ENCODE data around the gene KCNAB1.

Gene KCNAB1

DNA sequence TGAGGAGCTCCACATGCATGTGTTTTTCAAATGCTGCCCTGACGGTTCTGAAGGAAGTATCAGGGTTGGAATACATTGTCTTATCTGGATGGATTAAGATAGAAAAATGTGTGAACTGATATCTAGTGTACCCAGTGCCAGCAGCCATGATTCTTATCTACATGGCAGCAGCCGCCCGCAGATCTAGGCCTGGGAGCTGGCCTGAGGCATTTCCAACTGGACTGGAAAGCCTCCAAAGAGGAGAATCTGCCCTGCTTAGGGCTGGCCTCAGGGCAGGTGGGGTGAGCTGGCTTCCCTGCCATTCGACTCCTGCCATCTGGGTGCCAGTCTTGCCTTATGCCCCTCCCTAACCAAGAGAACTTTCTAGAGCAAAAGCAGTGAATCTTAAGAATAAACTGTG lies 308.7 kb downstream of the KCNAB1 start:
- WGBS (ENCODE audit: insufficient coverage) = 96% methylated on average over 4 of the region's 4 CpGs

DNA sequence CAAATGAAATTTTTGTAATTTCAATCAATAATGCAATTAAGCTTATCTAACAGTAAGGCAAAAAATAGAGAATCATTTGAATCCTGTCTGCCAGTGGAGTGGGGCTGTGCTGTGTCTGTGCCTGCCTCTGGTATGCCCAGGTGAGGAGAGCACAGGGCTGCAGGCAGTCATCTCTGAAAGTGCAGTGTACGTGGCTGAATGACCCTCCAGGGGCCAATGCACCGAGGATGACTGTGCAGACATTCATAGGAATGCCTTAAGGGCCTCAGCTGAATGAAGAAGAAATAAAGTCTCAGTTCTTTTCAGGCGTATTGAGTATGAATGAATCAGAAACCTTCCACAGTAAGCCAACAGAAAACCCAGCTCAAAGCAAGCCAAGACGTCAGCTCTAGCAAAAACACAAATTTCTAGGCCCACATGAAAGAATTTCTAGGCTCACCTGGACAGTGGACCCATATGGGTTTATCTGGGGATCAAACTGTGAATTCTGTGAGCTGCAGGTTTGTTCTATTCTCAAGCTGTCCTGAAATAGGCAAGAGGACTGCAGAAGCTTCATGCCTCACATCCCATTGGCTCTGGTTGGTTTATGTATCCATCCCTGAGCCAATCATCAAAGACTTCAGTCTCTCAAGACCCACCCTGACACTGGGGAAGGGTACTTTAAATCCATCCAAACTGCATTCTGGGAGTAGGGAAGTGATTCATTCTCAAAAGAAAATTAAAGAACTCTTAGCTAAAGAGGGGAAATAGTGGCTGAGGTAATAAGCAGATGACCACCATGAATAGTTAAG lies 311.2 kb downstream of the KCNAB1 start:
- Histone ChIP-seq H3K27ac (ENCODE audit: insufficient read depth in 1 of 2, low read depth in 1 of 2, low read length in 2 of 2, poor library complexity in 1 of 2, severe bottlenecking in 2 of 2) (no peak overlapping the region), H3K4me1 (ENCODE audit: control extremely low read depth in 1 of 4, control insufficient read depth in 4 of 4, insufficient read depth in 4 of 4, low read length in 3 of 4) (no peaks in the 10 kb centered on the region), H3K27me3 (replicated peaks in 2 of 5; ENCODE audit: control insufficient read depth in 4 of 5, insufficient read depth in 5 of 5, low read length in 4 of 5) (peaks cover 0 to 6% (median 4%) of the 10 kb centered on the region in 5 experiments), H3K4me3 (ENCODE audit: control insufficient read depth in 1 of 7, extremely low read depth in 1 of 7, insufficient read depth in 4 of 7, low read depth in 2 of 7, low read length in 6 of 7) (no peak overlapping the region), H3K36me3 (ENCODE audit: control insufficient read depth in 4 of 4, insufficient read depth in 4 of 4, low read length in 3 of 4) (no peaks in the 10 kb centered on the region), H3K9me3 (ENCODE audit: control extremely low read depth in 1 of 5, control insufficient read depth in 4 of 5, insufficient read depth in 2 of 5, low read depth in 1 of 5, low read length in 4 of 5) (no peaks in the 10 kb centered on the region)
- ChIA-PET POLR2A (no interaction called here), CTCF (interaction anchor here (0.8 to 1.9 kb wide), 4 partner anchors 18 to 74 kb away, joined by 3 to 8 read pairs (median 3); no protein-coding TSS in a partner anchor)
- WGBS (ENCODE audit: insufficient coverage) = 96% methylated on average over 4 of the region's 4 CpGs
- no peak for DNase-seq

More for the DNA sequence above, 308.7 kb downstream of the KCNAB1 start:
- no peaks in the 10 kb centered on the region for H3K4me1 ChIP-seq (ENCODE audit: control extremely low read depth in 1 of 4, control insufficient read depth in 4 of 4, insufficient read depth in 4 of 4, low read length in 3 of 4)
- H3K27me3 ChIP-seq (replicated peaks in 2 of 5; ENCODE audit: control insufficient read depth in 4 of 5, insufficient read depth in 5 of 5, low read length in 4 of 5) = peaks cover 0 to 6% (median 0%) of the 10 kb centered on the region in 5 experiments
- DNase-seq = no peak
- no peak overlapping the region for H3K27ac ChIP-seq (ENCODE audit: insufficient read depth in 1 of 2, low read depth in 1 of 2, low read length in 2 of 2, poor library complexity in 1 of 2, severe bottlenecking in 2 of 2)
- H3K9me3 ChIP-seq (ENCODE audit: control extremely low read depth in 1 of 5, control insufficient read depth in 4 of 5, insufficient read depth in 2 of 5, low read depth in 1 of 5, low read length in 4 of 5) = no peaks in the 10 kb centered on the region
- H3K36me3 ChIP-seq (ENCODE audit: control insufficient read depth in 4 of 4, insufficient read depth in 4 of 4, low read length in 3 of 4) = no peaks in the 10 kb centered on the region
- POLR2A ChIA-PET = no interaction called here
- H3K4me3 ChIP-seq (ENCODE audit: control insufficient read depth in 1 of 7, extremely low read depth in 1 of 7, insufficient read depth in 4 of 7, low read depth in 2 of 7, low read length in 6 of 7) = no peak overlapping the region
- CTCF ChIA-PET = no interaction called here

DNA sequence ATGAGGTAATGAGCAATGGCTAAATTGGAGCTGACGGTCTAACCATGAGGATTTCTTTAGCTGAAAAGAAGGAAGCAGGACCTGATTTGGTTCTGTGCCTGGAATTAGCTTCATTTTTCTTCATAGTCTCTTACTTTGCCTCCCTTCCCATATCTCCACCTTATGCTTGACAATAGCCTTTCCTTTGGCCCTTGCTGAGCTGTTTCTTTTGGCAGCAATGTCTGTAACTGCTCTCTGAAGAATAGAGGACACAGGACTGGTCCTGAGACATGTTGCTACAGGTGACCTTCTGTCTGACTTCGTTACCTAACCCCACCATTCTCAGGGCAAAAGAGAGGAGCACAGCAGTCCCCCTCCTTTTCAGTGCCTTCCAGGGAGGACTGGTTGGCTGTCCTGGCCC lies 312.2 kb downstream of the KCNAB1 start:
- WGBS (ENCODE audit: insufficient coverage) = 85% methylated on average over 1 of the region's 2 CpGs
- no peak overlapping the region for H3K27ac ChIP-seq (ENCODE audit: insufficient read depth in 1 of 2, low read depth in 1 of 2, low read length in 2 of 2, poor library complexity in 1 of 2, severe bottlenecking in 2 of 2)

DNA sequence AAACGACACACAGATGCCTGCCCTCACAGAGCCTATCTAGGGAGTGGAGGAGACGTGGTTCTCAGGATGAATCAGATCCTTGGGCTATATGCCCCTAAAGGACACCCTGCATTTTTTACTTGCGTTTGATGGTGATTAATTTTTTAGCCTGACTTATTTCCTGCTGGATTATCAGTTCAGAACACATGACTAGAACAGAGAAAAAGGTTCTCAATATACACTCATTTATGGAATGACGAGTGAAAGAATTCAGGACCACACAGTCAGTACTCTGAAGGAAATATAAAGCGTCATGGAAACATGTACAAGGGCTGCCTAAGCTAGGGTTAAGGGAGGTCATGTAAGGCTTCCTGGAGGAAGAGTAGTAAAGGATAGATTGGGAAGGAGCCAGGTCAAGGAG lies 312.8 kb downstream of the KCNAB1 start:
- CTCF ChIA-PET = interaction anchor here (0.9 kb wide), 1 partner anchor 108 kb away, joined by 3 read pairs; no protein-coding TSS in a partner anchor
- no peak for DNase-seq
- Histone ChIP-seq H3K27me3 (replicated peaks in 2 of 5; ENCODE audit: control insufficient read depth in 4 of 5, insufficient read depth in 5 of 5, low read length in 4 of 5) (peaks cover 0 to 6% (median 4%) of the 10 kb centered on the region in 5 experiments), H3K4me3 (ENCODE audit: control insufficient read depth in 1 of 7, extremely low read depth in 1 of 7, insufficient read depth in 4 of 7, low read depth in 2 of 7, low read length in 6 of 7) (no peak overlapping the region), H3K4me1 (ENCODE audit: control extremely low read depth in 1 of 4, control insufficient read depth in 4 of 4, insufficient read depth in 4 of 4, low read length in 3 of 4) (no peaks in the 10 kb centered on the region), H3K27ac (ENCODE audit: insufficient read depth in 1 of 2, low read depth in 1 of 2, low read length in 2 of 2, poor library complexity in 1 of 2, severe bottlenecking in 2 of 2) (no peak overlapping the region), H3K9me3 (ENCODE audit: control extremely low read depth in 1 of 5, control insufficient read depth in 4 of 5, insufficient read depth in 2 of 5, low read depth in 1 of 5, low read length in 4 of 5) (no peaks in the 10 kb centered on the region), H3K36me3 (ENCODE audit: control insufficient read depth in 4 of 4, insufficient read depth in 4 of 4, low read length in 3 of 4) (no peaks in the 10 kb centered on the region)
- POLR2A ChIA-PET = no interaction called here
- 94% methylated on average over 3 of the region's 5 CpGs for WGBS (ENCODE audit: insufficient coverage)

More for the DNA sequence above, 312.2 kb downstream of the KCNAB1 start:
- ChIA-PET POLR2A (no interaction called here), CTCF (interaction anchor here (0.8 to 1.9 kb wide), 4 partner anchors 17 to 109 kb away, joined by 3 to 8 read pairs (median 3); no protein-coding TSS in a partner anchor)
- DNase-seq = no peak
- Histone ChIP-seq H3K9me3 (ENCODE audit: control extremely low read depth in 1 of 5, control insufficient read depth in 4 of 5, insufficient read depth in 2 of 5, low read depth in 1 of 5, low read length in 4 of 5) (no peaks in the 10 kb centered on the region), H3K36me3 (ENCODE audit: control insufficient read depth in 4 of 4, insufficient read depth in 4 of 4, low read length in 3 of 4) (no peaks in the 10 kb centered on the region), H3K27me3 (replicated peaks in 2 of 5; ENCODE audit: control insufficient read depth in 4 of 5, insufficient read depth in 5 of 5, low read length in 4 of 5) (peaks cover 0 to 6% (median 4%) of the 10 kb centered on the region in 5 experiments), H3K4me3 (ENCODE audit: control insufficient read depth in 1 of 7, extremely low read depth in 1 of 7, insufficient read depth in 4 of 7, low read depth in 2 of 7, low read length in 6 of 7) (no peak overlapping the region), H3K4me1 (ENCODE audit: control extremely low read depth in 1 of 4, control insufficient read depth in 4 of 4, insufficient read depth in 4 of 4, low read length in 3 of 4) (no peaks in the 10 kb centered on the region)

DNA sequence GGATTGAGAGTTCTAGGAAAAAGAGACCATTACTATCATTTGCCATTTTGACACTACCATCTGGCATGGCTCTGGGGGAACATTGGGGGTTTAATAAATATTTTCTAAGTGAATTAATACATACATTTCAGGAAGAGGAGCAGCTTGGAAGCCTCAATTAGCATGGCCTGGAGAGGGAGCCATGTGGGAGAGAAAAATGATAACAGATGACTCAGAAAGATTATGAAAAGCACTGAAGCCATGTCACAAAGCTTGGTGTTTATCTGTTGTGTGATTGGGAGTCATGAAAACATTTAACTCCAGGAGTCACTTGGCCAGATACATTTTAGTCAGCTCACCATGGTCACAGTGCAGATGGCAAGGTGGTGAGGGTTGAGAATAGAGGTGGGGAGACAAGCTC lies 313.5 kb downstream of the KCNAB1 start:
- no peak for DNase-seq
- CTCF ChIA-PET = no interaction called here
- POLR2A ChIA-PET = no interaction called here
- Histone ChIP-seq H3K36me3 (ENCODE audit: control insufficient read depth in 4 of 4, insufficient read depth in 4 of 4, low read length in 3 of 4) (no peaks in the 10 kb centered on the region), H3K4me1 (ENCODE audit: control extremely low read depth in 1 of 4, control insufficient read depth in 4 of 4, insufficient read depth in 4 of 4, low read length in 3 of 4) (no peaks in the 10 kb centered on the region), H3K9me3 (ENCODE audit: control extremely low read depth in 1 of 5, control insufficient read depth in 4 of 5, insufficient read depth in 2 of 5, low read depth in 1 of 5, low read length in 4 of 5) (no peaks in the 10 kb centered on the region), H3K4me3 (ENCODE audit: control insufficient read depth in 1 of 7, extremely low read depth in 1 of 7, insufficient read depth in 4 of 7, low read depth in 2 of 7, low read length in 6 of 7) (no peak overlapping the region), H3K27ac (ENCODE audit: insufficient read depth in 1 of 2, low read depth in 1 of 2, low read length in 2 of 2, poor library complexity in 1 of 2, severe bottlenecking in 2 of 2) (no peak overlapping the region), H3K27me3 (replicated peaks in 2 of 5; ENCODE audit: control insufficient read depth in 4 of 5, insufficient read depth in 5 of 5, low read length in 4 of 5) (peaks cover 0 to 6% (median 4%) of the 10 kb centered on the region in 5 experiments)

DNA sequence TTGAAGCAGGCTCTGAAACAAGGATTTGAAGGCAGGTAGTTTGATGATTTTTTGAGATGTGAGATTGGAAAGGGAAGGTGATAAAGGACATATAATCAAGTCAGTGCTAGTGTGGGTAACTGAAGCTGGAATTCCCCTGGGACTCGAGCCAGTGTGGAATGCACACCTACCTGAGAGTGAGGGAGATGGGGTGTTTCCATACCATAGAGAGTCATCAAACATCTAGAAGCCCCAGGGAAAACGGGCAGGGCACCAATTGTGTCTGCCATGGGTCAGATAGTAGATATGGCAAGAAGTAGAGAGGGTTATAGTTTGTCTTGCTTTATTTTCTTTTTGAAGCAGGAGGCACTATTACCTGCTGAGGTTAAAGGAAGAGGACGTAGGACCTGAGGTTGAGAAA lies 314.5 kb downstream of the KCNAB1 start:
- 89% methylated on average over 3 of the region's 3 CpGs for WGBS (ENCODE audit: insufficient coverage)
- no peaks in the 10 kb centered on the region for H3K36me3 ChIP-seq (ENCODE audit: control insufficient read depth in 4 of 4, insufficient read depth in 4 of 4, low read length in 3 of 4)
- H3K27me3 ChIP-seq (replicated peaks in 2 of 5; ENCODE audit: control insufficient read depth in 4 of 5, insufficient read depth in 5 of 5, low read length in 4 of 5) = peaks cover 0 to 6% (median 4%) of the 10 kb centered on the region in 5 experiments
- no peak overlapping the region for H3K4me3 ChIP-seq (ENCODE audit: control insufficient read depth in 1 of 7, extremely low read depth in 1 of 7, insufficient read depth in 4 of 7, low read depth in 2 of 7, low read length in 6 of 7)
- ChIA-PET POLR2A (no interaction called here), CTCF (interaction anchor here (1.5 kb wide), 1 partner anchor 14 kb away, joined by 3 read pairs; no protein-coding TSS in a partner anchor)
- no peaks in the 10 kb centered on the region for H3K9me3 ChIP-seq (ENCODE audit: control extremely low read depth in 1 of 5, control insufficient read depth in 4 of 5, insufficient read depth in 2 of 5, low read depth in 1 of 5, low read length in 4 of 5)
- no peak for DNase-seq
- H3K4me1 ChIP-seq (ENCODE audit: control extremely low read depth in 1 of 4, control insufficient read depth in 4 of 4, insufficient read depth in 4 of 4, low read length in 3 of 4) = no peaks in the 10 kb centered on the region
- H3K27ac ChIP-seq (ENCODE audit: insufficient read depth in 1 of 2, low read depth in 1 of 2, low read length in 2 of 2, poor library complexity in 1 of 2, severe bottlenecking in 2 of 2) = no peak overlapping the region

DNA sequence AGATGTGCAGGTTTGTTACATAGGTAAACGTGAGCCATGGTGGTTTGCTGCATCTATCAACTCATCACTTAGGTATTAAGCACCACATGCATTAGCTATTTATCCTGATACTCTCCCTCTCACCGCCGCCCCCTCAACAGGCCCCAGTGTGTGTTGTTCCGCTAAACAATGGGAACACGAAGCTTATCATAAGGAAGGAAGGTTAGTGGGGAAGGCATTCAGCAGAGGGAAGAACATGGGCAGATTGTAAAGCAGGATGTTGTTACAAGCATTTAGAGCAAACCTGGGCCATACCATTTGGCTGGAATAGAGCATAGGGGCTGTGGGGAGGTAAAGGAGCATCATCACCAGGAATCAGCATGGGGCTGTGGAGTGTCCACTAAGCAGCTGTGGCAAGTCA lies 322.7 kb downstream of the KCNAB1 start:
- H3K4me3 ChIP-seq (ENCODE audit: control insufficient read depth in 1 of 7, extremely low read depth in 1 of 7, insufficient read depth in 4 of 7, low read depth in 2 of 7, low read length in 6 of 7) = no peak overlapping the region
- H3K9me3 ChIP-seq (ENCODE audit: control extremely low read depth in 1 of 5, control insufficient read depth in 4 of 5, insufficient read depth in 2 of 5, low read depth in 1 of 5, low read length in 4 of 5) = no peaks in the 10 kb centered on the region
- POLR2A ChIA-PET = no interaction called here
- 80% methylated on average over 1 of the region's 5 CpGs for WGBS (ENCODE audit: insufficient coverage)
- no peak overlapping the region for H3K27ac ChIP-seq (ENCODE audit: insufficient read depth in 1 of 2, low read depth in 1 of 2, low read length in 2 of 2, poor library complexity in 1 of 2, severe bottlenecking in 2 of 2)
- H3K36me3 ChIP-seq (ENCODE audit: control insufficient read depth in 4 of 4, insufficient read depth in 4 of 4, low read length in 3 of 4) = no peaks in the 10 kb centered on the region
- DNase-seq = no peak
- CTCF ChIA-PET = interaction anchor here (0.5 to 1.2 kb wide), 5 partner anchors 27 to 554 kb away, joined by 3 to 4 read pairs (median 3); no protein-coding TSS in a partner anchor
- H3K27me3 ChIP-seq (replicated peaks in 2 of 5; ENCODE audit: control insufficient read depth in 4 of 5, insufficient read depth in 5 of 5, low read length in 4 of 5) = no peaks in the 10 kb centered on the region
- peaks cover 0 to 13% (median 1%) of the 10 kb centered on the region in 4 experiments for H3K4me1 ChIP-seq (ENCODE audit: control extremely low read depth in 1 of 4, control insufficient read depth in 4 of 4, insufficient read depth in 4 of 4, low read length in 3 of 4)
